Suprapubic skin (tissue), 4 donors: ENCODE measurements around the gene RAMP2. TPM values are rescaled to one million over a fixed set of nuclear protein-coding genes. Genes with fewer than 3 reads are reported as not detected.

Experiments used
- DNase-seq, 2 donors: peaks; one replicate each; pipeline ENCODE4 v3.0.0-alpha.2; 2019; ENCODE audit warnings: low spot score in 2 of 2
- H3K27ac ChIP-seq: fragments of 200-600 bp; sonication (generic); one replicate; pipeline ENCODE4 v1.5.1; 2019
- H3K27me3 ChIP-seq: fragments of 200-600 bp; sonication (generic); one replicate; pipeline ENCODE4 v1.5.1; 2019
- H3K36me3 ChIP-seq: fragments of 200-600 bp; sonication (generic); one replicate; pipeline ENCODE4 v1.5.1; 2019
- H3K4me1 ChIP-seq: fragments of 200-600 bp; sonication (generic); one replicate; pipeline ENCODE4 v1.5.1; 2019
- H3K4me3 ChIP-seq: fragments of 200-600 bp; sonication (generic); one replicate; pipeline ENCODE4 v1.5.1; 2019; ENCODE audit warnings: mild to moderate bottlenecking
- H3K9me3 ChIP-seq: fragments of 200-600 bp; sonication (generic); one replicate; pipeline ENCODE4 v1.5.1; 2019
- CTCF ChIP-seq, 2 donors: fragments of 200-600 bp in 1 of 2; fragments of 450-650 bp in 1 of 2; sonication (generic) in 1 of 2; IDR thresholded peaks; one replicate each; pipeline ENCODE4 v1.5.1; 2016 to 2019; ENCODE audit warnings: antibody characterized with exemption in 2 of 2, mild to moderate bottlenecking in 1 of 2, moderate library complexity in 1 of 2
- EP300 ChIP-seq: sonication (generic); formaldehyde crosslinking; IDR thresholded peaks from one replicate; pipeline ENCODE4 v1.6.1; 2017; ENCODE audit warnings: antibody characterized with exemption
- POLR2A ChIP-seq, 2 donors: fragments of 450-650 bp; IDR thresholded peaks; one replicate each; pipeline ENCODE4 v1.6.1; 2017; ENCODE audit warnings: antibody characterized with exemption in 2 of 2, mild to moderate bottlenecking in 2 of 2, moderate library complexity in 2 of 2
- POLR2AphosphoS5 ChIP-seq, 3 donors: sonication (generic); formaldehyde crosslinking; IDR thresholded peaks; one replicate each; pipeline ENCODE4 v1.6.1; 2017; ENCODE audit warnings: antibody characterized with exemption in 3 of 3
- WGBS: methylation state at CpG from one replicate; pipeline ENCODE4 v1.1.5; 2018; 5-methylcytosine and 5-hydroxymethylcytosine counted together
- total RNA-seq, 4 donors: library from RNA; depleted of rRNA; stranded (reverse); fragments of >200 nt; gene quantifications; one replicate each; pipeline ENCODE4 v1.1.0, GENCODE V29; 2016

The RAMP2 gene
- total RNA-seq, 4 donors from 2014 or later: 5.2 to 21.8 (median 14.7) TPM

GRCh38 chr17:42743595-42744282 is 17.3 kb upstream of the RAMP2 start:
- H3K4me1 ChIP-seq: peaks cover 28% of the 10 kb centered on the region
- DNase-seq: no peak
- 33% methylated on average over 10 of the region's 10 CpGs for WGBS
- TF ChIP-seq CTCF (IDR thresholded peaks at IDR 0.05): no peak
- no peak for TF ChIP-seq POLR2AphosphoS5 (IDR thresholded peaks at IDR 0.05)
- TF ChIP-seq EP300: no peak
- no peak for TF ChIP-seq POLR2A (IDR thresholded peaks at IDR 0.05)
- peak overlapping the region; percentile 94 for H3K27ac ChIP-seq
- H3K9me3 ChIP-seq: no peaks in the 10 kb centered on the region
- H3K4me3 ChIP-seq: peak overlapping the region; percentile 61
- H3K27me3 ChIP-seq: no peaks in the 10 kb centered on the region
- no peaks in the 10 kb centered on the region for H3K36me3 ChIP-seq

- under 1% methylated on average over 24 of the region's 32 CpGs for WGBS
- H3K9me3 ChIP-seq: no peaks in the 10 kb centered on the region
- peak; percentile 76 to 87 for DNase-seq
- peak overlapping the region; percentile 94 for H3K27ac ChIP-seq
- H3K4me3 ChIP-seq: peak overlapping the region; percentile 61
- TF ChIP-seq POLR2AphosphoS5 (IDR thresholded peaks at IDR 0.05): no peak
- TF ChIP-seq CTCF (IDR thresholded peaks at IDR 0.05): no peak
- no peak for TF ChIP-seq EP300
- TF ChIP-seq POLR2A (IDR thresholded peaks at IDR 0.05): no peak
- H3K4me1 ChIP-seq: peaks cover 34% of the 10 kb centered on the region
- no peaks in the 10 kb centered on the region for H3K27me3 ChIP-seq
- no peaks in the 10 kb centered on the region for H3K36me3 ChIP-seq
Observed at GRCh38 chr17:42744283-42744805, 16.7 kb upstream of the RAMP2 start.

GRCh38 chr17:42744806-42745617 is 16.0 kb upstream of the RAMP2 start, which contains the start of gene EZH1:
Gene EZH1, minus strand, starts transcription at chr17:42745040. Its CDS starts 16,099 bp downstream, at chr17:42728941.
- H3K4me1 ChIP-seq: peaks cover 40% of the 10 kb centered on the region
- H3K36me3 ChIP-seq: no peaks in the 10 kb centered on the region
- H3K4me3 ChIP-seq: peak within 1 kb of the TSS; percentile 61
- 7% methylated on average over 39 of the region's 50 CpGs for WGBS
- no peaks in the 10 kb centered on the region for H3K9me3 ChIP-seq
- H3K27ac ChIP-seq: peak within 1 kb of the TSS; percentile 94
- peak; percentile 94 to 95 for DNase-seq
- peak in 1 of 2 donors; percentile 11 for TF ChIP-seq CTCF (IDR thresholded peaks at IDR 0.05)
- peak in 1 of 2 donors; percentile 85 for TF ChIP-seq POLR2A (IDR thresholded peaks at IDR 0.05)
- peak; percentile 62 to 77 (median 62) for TF ChIP-seq POLR2AphosphoS5 (IDR thresholded peaks at IDR 0.05)
- TF ChIP-seq EP300: no peak
- no peaks in the 10 kb centered on the region for H3K27me3 ChIP-seq

- H3K4me3 ChIP-seq: no peak overlapping the region
- no peak for DNase-seq
- H3K4me1 ChIP-seq: peaks cover 51% of the 10 kb centered on the region
- peak overlapping the region; percentile 87 for H3K27ac ChIP-seq
- H3K9me3 ChIP-seq: no peaks in the 10 kb centered on the region
- no peaks in the 10 kb centered on the region for H3K27me3 ChIP-seq
- H3K36me3 ChIP-seq: no peaks in the 10 kb centered on the region
- TF ChIP-seq CTCF (IDR thresholded peaks at IDR 0.05): no peak
- no peak for TF ChIP-seq EP300
- no peak for TF ChIP-seq POLR2AphosphoS5 (IDR thresholded peaks at IDR 0.05)
- no peak for TF ChIP-seq POLR2A (IDR thresholded peaks at IDR 0.05)
- 60% methylated on average over 7 of the region's 7 CpGs for WGBS
Observed at GRCh38 chr17:42748202-42748907, 12.7 kb upstream of the RAMP2 start.
